HG02678 (cell line): ENCODE data around the gene APOBEC3B.
"Not testable (repeated sequence)": the region's sequence is repeated elsewhere in the genome, so short reads cannot be mapped to it uniquely, and the experiment has no call there.

Experiments used
- ATAC-seq: cut with Tn5 transposase; IDR thresholded peaks from one replicate; pipeline ENCODE4 v1.9.1; 2021; ENCODE audit warnings: mild to moderate bottlenecking, moderate library complexity; ENCODE audit not compliant: unreplicated experiment

Gene APOBEC3B

DNA sequence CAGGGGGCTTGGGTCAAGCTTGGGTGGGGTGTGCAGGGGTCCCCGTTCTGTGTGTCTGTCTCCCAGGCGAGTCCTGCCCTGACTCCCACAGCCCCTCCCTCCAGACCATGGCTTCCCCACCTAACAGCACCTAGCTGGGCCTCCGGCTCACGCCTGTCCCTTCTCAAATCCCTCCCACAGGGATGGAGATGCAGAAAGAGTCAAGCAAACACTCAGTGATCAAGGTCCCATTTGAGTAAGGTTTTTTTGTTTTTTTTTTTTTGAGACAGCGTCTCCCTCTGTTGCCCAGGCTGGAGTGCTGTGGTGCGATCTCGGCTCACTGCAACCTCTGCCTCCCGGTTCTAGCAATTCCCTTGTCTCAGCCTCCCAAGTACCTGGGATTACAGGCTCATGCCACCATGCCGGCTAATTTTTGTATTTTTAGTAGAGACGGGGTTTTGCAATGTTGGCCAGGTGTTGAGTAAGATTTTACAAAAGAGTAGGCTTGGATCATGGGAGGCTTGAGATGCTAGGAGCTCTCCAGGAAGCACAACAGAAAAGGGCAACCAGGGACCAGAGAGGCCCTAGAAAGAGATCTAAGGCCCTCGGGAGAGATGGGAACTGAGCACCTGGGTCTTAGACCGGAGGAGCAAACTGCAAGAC is 44.5 kb downstream of the APOBEC3B start:
- no peak for ATAC-seq

DNA sequence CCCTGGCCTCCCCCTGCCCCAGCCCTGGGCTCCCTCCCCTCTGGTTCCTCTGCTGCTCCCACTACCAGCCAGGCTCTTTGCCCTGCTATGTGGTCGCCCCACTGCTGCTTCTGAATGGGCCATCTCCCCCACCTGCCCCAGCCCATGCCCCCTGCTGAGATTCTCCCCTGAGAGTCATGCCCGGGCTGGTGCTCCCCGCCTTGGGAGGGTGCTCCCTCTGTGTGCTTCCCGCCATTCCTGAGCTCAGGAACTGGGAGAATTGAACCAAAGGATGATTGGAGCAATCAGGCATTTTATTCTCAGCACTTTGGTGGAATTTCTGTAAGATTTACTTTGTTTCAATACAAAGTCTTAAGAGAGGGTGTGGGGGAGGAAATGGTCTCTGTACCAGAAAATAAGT is 45.6 kb downstream of the APOBEC3B start:
- no peak for ATAC-seq

DNA sequence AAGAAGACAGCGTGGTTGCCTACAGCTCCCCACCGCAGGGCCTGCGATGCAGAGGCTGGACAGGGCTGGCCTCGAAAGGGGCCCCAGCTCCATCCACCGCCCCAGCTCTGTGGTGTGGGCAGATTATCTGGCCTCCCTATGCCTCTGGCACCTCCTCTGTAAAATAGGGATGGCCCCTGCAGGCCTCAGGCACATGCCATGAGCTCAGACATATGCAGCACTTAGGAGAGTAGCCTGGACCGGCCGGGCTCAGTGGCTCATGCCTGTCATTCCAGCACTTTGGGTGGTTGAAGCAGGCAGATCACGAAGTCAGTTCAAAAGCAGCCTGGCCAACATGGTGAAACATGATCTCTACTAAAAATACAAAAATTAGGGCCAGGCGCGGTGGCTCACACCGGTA is 46.1 kb downstream of the APOBEC3B start:
- no peak for ATAC-seq

DNA sequence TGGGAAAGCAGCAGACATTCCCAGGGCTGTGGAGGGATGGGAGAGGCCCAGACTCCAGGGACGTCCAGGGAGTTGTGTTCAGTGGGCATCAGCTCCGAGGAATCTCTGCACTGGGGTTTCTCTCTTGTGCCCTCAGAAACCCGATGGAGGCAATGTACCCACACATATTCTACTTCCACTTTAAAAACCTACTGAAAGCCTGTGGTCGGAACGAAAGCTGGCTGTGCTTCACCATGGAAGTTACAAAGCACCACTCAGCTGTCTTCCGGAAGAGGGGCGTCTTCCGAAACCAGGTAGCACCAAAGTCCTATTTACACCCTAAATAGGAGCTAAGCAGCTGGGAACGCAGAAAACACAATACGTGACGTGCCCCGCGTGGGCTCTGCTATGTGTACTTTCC is 47.1 kb downstream of the APOBEC3B start:
- no peak for ATAC-seq

DNA sequence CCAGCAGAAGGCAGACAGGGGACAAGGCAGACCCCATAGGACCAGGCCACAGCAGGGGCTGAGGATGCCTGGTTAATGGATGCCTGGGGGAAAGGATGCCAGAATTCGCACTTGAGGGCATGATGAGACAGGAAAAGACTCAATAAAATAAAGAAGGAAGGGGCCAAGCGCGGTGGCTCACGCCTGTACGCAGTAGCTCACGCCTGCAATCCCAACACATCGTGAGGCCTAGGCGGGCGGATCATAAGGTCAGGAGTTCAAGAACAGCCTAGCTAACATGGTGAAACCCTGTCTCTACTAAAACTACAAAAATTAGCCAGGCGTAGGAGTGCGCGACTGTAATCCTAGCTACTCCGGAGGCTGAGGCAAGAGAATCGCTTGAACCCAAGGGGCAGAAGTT is 48.6 kb downstream of the APOBEC3B start:
- ATAC-seq = no peak

DNA sequence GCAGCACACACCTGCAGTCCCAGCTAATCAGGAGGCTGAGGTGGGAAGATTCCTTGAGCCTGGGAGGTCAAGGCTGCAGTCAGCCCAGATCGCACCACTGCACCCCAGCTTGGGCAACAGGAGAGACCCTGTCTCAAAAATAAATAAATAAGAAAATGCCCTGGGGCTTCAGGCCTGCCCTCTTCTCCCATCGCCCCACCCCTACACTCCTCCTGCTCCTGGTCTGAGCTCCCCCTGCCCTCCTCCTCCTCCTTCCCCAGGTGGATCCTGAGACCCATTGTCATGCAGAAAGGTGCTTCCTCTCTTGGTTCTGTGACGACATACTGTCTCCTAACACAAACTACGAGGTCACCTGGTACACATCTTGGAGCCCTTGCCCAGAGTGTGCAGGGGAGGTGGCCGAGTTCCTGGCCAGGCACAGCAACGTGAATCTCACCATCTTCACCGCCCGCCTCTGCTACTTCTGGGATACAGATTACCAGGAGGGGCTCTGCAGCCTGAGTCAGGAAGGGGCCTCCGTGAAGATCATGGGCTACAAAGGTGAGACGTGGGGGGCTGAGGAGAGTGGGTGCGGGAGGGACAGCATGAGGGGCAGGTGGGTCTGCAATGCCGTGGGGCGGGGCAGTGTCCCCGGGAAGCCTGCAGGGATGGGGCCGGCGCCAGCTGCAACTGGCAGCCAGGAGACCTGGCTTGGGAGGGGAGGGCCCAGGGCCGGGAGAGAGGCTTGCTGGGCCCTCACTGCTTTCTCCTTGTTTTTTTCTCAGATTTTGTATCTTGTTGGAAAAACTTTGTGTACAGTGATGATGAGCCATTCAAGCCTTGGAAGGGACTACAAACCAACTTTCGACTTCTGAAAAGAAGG is 49.5 kb downstream of the APOBEC3B start:
- not testable (repeated sequence) for ATAC-seq

DNA sequence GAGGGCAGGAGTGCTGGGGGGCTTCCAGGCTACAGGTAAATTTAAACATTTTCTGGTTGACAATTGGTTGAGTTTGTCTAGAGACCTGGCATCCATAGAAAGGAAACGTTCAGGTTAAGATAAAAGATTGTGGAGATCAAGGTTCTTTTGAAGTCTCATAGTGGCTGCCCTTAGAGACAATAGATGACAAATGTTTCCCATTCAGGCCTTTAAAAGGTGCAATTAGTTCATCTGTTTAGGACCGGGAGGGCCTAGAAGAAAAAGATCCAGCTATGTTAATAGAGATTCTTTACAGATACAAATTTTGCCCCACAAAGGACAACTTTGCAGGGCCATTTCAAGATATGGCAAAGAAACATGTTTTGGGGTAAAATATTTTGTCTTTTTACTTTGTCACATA is 54.9 kb downstream of the APOBEC3B start:
- ATAC-seq = not testable (repeated sequence)

DNA sequence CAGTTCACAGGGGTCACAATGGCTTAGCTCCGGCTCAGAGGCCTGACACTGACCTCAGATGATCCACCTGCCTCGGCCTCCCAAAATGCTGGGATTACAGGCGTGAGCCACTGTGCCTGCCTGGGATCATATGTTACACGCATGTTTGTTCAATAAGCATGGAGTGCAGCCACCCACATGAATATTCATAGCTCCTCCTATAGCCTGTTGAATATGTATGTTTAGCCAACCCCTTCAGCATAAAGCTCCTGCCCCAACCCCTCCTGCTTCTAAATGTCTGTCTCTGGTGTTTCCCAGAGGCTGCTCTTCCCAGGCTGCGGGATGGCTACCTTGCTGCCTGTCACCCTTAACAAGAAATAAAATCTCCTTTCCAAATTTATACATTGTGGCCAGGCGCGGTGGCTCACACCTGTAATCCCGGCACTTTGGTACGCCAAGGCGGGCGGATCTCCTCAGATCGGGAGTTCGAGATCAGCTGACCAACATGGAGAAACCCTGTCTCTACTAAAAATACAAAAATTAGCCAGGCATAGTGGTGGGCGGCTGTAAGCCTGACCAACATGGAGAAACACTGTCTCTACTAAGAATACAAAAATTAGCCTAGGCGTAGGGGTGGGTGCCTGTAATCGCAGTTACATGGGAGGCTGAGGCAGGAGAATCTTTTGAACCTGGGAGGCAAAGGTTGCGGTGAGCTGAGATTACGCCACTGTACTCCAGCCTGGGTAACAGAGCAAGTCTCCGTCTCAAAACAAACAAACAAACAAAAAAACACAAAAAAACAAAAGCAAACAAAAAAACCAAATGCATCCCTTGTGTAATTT is 57.4 kb downstream of the APOBEC3B start:
- no peak for ATAC-seq

DNA sequence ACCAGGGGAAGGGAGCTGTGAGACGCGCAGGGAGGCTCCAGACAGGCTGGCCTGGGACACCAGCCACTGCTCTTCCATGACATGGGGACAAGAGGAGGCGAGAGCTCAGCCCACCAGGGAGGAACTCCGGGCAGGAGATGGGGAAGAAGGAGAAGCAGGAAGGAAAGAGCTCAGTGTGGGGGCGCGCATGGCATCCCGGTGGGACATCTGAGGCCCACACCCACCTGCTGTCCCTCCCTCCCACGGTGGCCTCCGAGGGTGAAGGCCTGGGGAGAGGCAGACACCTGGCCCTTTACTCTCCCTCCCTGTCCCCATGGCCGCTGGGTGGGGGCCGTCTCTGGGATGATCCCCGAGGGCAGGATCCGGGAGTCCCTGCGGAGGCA is 58.0 kb downstream of the APOBEC3B start:
- not testable (repeated sequence) for ATAC-seq

DNA sequence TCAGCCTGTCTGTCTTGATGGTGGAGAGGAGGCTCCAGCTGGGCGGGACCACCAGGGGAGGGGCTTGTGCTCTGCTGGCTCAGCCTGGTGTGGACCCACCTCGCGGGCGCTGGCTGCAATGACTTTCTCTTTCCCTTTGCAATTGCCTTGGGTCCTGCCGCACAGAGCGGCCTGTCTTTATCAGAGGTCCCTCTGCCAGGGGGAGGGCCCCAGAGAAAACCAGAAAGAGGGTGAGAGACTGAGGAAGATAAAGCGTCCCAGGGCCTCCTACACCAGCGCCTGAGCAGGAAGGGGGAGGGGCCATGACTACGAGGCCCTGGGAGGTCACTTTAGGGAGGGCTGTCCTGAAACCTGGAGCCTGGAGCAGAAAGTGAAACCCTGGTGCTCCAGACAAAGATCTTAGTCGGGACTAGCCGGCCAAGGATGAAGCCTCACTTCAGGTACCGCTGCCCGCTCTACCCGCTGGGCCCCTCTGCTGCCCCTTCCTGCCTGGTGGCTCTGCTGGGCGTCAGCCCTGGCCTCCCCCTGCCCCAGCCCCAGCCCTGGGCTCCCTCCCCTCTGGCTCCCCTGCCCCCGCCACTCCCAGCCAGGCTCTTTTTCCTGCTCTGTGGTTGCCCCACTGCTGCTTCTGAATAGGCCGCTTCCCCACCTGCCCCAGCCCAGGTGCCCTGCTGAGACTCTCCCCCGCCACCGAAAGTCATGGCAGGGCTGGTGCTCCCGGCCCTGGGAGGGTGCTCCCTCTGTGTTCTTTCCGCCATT is 58.6 kb downstream of the APOBEC3B start, which contains the start of gene APOBEC3F:
Gene APOBEC3F (plus strand): TSS at position 327 of the 759 bp plus-strand sequence. CDS start 97 bp downstream, at position 424.
- ATAC-seq = peak; percentile 92

DNA sequence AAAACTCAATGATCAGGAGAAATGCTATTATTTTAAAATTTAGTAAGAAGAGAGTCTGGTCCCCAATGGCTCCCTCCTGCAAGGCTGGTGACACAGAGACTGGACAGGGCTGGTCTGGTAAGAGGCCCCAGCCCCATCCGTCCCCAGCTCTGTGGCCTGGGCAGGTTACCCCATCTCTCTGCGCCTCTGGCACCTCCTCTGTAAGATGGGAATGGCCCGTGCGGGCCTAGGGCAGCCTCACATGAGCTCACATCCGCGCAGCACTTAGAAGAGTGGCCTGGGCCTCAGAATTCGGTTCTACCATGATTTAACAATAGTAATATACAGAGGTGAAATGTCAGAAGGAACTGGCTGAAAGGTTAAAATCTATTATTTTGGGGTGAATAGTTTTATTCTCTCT is 59.8 kb downstream of the APOBEC3B start:
- ATAC-seq = no peak
